ENCODE measurements around the gene TMED9. TPM values are rescaled to one million over a fixed set of nuclear protein-coding genes. Genes with fewer than 3 reads are reported as not detected.
"Not testable (repeated sequence)": the region's sequence is repeated elsewhere in the genome, so short reads cannot be mapped to it uniquely, and the experiment has no call there.

TMED9 gene
- total RNA-seq, 1 donor from 2014 or later = 271 TPM

DNA sequence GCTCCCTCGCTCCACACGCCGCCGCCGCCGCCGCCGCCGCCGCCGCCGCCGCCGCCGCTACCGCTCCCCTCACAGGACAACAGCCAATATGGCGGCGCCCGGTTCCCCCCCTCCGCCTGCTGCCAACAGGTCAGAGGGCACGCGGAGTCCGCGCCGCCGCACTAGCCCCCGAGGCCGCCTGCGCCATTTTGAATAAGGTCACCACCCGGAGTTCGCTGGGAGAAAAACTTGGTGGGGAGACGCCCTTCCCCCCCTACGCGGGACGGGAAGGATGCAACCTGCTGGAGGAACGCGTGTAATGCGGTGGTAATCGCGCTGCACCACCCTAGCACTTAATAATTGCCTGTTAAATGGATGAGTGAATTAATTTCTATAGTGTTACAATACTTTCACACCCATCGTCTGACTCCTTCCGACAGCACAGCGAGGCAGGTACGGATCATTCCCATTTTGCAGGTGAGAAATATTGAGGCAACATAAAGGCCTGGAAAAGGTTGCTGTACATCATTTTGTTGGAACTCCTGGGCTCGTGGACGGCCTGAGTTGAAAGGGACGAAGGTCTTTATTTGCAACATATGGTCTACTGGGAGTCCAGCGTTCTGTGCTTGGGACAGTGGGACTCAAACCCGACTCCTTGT, 37.4 kb upstream of the TMED9 start, which contains the start of gene FAM193B:
Gene FAM193B, minus strand, starts transcription at position 90 of the 638 bp plus-strand sequence. CDS start 105 bp downstream, outside the sequence.
- peak within 1 kb of the TSS; percentile 93 for H3K4me3 Mint-ChIP-seq (ENCODE audit: unreplicated experiment)
- no peak within 1 kb of the TSS for H3K27ac Mint-ChIP-seq (ENCODE audit: unreplicated experiment)
- peaks cover 8% of the 10 kb centered on the region for H3K36me3 Mint-ChIP-seq (ENCODE audit: low read depth, unreplicated experiment)
- peaks cover 16% of the 10 kb centered on the region for H3K4me1 Mint-ChIP-seq (ENCODE audit: unreplicated experiment)
- TF ChIP-seq, protein P1, sequence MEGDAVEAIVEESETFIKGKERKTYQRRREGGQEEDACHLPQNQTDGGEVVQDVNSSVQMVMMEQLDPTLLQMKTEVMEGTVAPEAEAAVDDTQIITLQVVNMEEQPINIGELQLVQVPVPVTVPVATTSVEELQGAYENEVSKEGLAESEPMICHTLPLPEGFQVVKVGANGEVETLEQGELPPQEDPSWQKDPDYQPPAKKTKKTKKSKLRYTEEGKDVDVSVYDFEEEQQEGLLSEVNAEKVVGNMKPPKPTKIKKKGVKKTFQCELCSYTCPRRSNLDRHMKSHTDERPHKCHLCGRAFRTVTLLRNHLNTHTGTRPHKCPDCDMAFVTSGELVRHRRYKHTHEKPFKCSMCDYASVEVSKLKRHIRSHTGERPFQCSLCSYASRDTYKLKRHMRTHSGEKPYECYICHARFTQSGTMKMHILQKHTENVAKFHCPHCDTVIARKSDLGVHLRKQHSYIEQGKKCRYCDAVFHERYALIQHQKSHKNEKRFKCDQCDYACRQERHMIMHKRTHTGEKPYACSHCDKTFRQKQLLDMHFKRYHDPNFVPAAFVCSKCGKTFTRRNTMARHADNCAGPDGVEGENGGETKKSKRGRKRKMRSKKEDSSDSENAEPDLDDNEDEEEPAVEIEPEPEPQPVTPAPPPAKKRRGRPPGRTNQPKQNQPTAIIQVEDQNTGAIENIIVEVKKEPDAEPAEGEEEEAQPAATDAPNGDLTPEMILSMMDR (IDR thresholded peaks at IDR 0.05; ENCODE audit: unreplicated experiment) = peak; percentile 17
- no peaks in the 10 kb centered on the region for H3K9me3 Mint-ChIP-seq (ENCODE audit: unreplicated experiment)
- peak; percentile 96 for DNase-seq (ENCODE audit: low spot score)
- peaks cover 11% of the 10 kb centered on the region for H3K27me3 Mint-ChIP-seq (ENCODE audit: unreplicated experiment)

DNA sequence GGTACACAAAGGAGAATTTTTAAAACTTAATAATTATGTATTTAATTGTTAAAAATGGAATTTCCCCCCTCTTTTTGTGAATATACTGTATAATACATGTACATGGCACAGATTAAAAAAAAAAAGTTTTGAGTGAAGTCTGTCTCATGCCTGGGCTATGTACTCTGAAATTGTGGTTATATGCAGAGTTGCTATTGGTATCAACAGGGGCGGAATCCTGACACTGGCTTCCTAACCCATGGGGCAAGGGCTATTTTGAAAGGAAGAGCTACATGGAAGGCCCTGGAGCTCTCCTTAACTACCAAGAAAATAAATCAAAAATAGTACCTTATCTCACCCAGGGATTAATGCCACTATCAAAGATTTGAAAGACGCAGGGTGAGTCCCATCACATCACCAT, 36.8 kb upstream of the TMED9 start:
- Mint-ChIP-seq H3K27ac (ENCODE audit: unreplicated experiment) (no peak overlapping the region), H3K9me3 (ENCODE audit: unreplicated experiment) (no peaks in the 10 kb centered on the region), H3K36me3 (ENCODE audit: low read depth, unreplicated experiment) (peaks cover 8% of the 10 kb centered on the region), H3K27me3 (ENCODE audit: unreplicated experiment) (peaks cover 11% of the 10 kb centered on the region), H3K4me1 (ENCODE audit: unreplicated experiment) (peaks cover 16% of the 10 kb centered on the region), H3K4me3 (ENCODE audit: unreplicated experiment) (peak overlapping the region; percentile 80)
- TF ChIP-seq, protein P1 (IDR thresholded peaks at IDR 0.05; ENCODE audit: unreplicated experiment) = no peak
- DNase-seq (ENCODE audit: low spot score) = no peak

DNA sequence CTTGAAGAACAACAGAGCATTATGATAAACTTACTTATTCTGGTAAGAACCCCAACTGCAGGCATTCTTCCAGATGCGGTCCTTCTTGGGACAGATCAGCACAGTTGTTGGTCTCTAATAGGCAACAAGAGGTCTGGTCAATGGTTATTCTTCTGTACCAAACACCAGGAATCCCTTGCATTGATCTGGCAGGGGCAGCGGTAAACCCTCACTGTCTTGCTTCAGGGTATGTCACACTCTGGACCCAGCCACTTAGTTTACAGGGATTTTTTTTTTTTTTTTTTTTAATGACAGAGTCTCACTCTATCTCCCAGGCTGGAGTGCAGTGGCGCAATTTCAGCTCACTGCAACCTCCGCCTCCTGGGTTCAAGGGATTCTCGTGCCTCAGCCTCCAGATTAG, 36.3 kb upstream of the TMED9 start:
- Mint-ChIP-seq H3K27me3 (ENCODE audit: unreplicated experiment) (peaks cover 11% of the 10 kb centered on the region), H3K4me3 (ENCODE audit: unreplicated experiment) (no peak overlapping the region), H3K4me1 (ENCODE audit: unreplicated experiment) (peaks cover 16% of the 10 kb centered on the region), H3K27ac (ENCODE audit: unreplicated experiment) (no peak overlapping the region), H3K9me3 (ENCODE audit: unreplicated experiment) (no peaks in the 10 kb centered on the region), H3K36me3 (ENCODE audit: low read depth, unreplicated experiment) (peaks cover 8% of the 10 kb centered on the region)
- no peak for DNase-seq (ENCODE audit: low spot score)
- TF ChIP-seq, protein P1 (IDR thresholded peaks at IDR 0.05; ENCODE audit: unreplicated experiment) = no peak

DNA sequence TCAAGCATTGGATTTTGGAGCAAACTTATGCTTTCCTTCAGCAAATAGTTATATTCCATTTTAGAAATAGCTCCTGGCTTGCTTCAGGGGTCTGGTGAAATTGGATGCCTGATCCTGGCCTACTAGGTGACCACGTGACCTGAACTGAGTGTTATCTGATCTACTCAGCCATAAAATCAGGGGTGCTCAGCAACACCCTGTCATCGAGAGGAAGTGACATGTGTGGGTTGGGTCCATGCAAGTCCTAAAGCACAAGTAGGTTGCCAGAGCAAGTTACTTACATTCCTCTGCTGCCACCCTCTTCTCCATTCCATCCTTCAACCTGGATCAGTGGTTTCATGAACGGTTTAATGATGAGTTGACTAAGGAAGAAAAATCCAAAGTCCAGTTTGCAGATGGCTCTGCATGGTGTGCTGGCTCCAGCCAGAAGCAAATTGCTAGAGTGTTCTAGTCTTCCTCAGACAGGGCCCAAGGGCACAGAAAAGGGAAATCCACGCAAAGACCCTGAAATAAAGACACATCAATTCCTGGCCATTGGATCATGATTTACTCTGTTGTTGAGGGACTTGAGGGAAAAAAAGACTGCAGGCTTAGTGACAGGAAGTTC, 34.9 kb upstream of the TMED9 start:
- H3K4me3 Mint-ChIP-seq (ENCODE audit: unreplicated experiment) = no peak overlapping the region
- no peak overlapping the region for H3K27ac Mint-ChIP-seq (ENCODE audit: unreplicated experiment)
- peaks cover 11% of the 10 kb centered on the region for H3K27me3 Mint-ChIP-seq (ENCODE audit: unreplicated experiment)
- H3K36me3 Mint-ChIP-seq (ENCODE audit: low read depth, unreplicated experiment) = peaks cover 14% of the 10 kb centered on the region
- peaks cover 14% of the 10 kb centered on the region for H3K4me1 Mint-ChIP-seq (ENCODE audit: unreplicated experiment)
- H3K9me3 Mint-ChIP-seq (ENCODE audit: unreplicated experiment) = no peaks in the 10 kb centered on the region
- DNase-seq (ENCODE audit: low spot score) = no peak
- TF ChIP-seq, protein P1 (IDR thresholded peaks at IDR 0.05; ENCODE audit: unreplicated experiment) = no peak

DNA sequence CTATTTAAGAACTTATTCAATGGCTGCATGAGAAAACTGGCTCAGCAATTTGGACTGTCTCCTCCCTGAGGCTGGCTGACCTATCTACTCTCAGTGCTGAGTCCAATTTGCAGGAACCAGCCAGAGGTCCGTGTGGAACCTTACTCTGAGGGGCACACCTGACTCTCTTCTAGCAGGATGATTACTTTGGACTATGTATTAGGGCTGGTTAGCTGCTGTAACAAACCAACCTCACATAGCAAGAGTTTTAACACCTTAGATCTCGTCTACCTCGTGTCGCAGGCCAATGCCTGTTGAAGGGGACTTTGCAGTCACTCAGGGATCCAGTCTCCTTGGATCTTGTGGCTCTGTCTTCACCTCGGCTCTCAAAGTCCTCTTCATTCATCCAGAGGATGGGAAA, 34.2 kb upstream of the TMED9 start:
- H3K4me3 Mint-ChIP-seq (ENCODE audit: unreplicated experiment) = no peak overlapping the region
- H3K27ac Mint-ChIP-seq (ENCODE audit: unreplicated experiment) = no peak overlapping the region
- TF ChIP-seq, protein P1 (IDR thresholded peaks at IDR 0.05; ENCODE audit: unreplicated experiment) = no peak
- peaks cover 12% of the 10 kb centered on the region for H3K4me1 Mint-ChIP-seq (ENCODE audit: unreplicated experiment)
- DNase-seq (ENCODE audit: low spot score) = no peak
- no peaks in the 10 kb centered on the region for H3K9me3 Mint-ChIP-seq (ENCODE audit: unreplicated experiment)
- H3K27me3 Mint-ChIP-seq (ENCODE audit: unreplicated experiment) = peaks cover 5% of the 10 kb centered on the region
- peaks cover 12% of the 10 kb centered on the region for H3K36me3 Mint-ChIP-seq (ENCODE audit: low read depth, unreplicated experiment)

DNA sequence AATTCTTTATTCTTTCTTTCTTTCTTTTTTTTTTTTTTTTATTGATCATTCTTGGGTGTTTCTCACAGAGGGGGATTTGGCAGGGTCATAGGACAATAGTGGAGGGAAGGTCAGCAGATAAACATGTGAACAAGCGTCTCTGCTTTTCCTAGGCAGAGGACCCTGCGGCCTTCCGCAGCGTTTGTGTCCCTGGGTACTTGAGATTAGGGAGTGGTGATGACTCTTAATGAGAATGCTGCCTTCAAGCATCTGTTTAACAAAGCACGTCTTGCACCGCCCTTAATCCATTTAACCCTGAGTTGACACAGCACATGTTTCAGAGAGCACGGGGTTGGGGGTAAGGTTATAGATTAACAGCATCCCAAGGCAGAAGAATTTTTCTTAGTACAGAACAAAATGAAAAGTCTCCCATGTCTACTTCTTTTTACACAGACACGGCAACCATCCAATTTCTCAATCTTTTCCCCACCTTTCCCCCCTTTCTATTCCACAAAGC, 32.5 kb upstream of the TMED9 start:
- H3K36me3 Mint-ChIP-seq (ENCODE audit: low read depth, unreplicated experiment) = peaks cover 11% of the 10 kb centered on the region
- H3K9me3 Mint-ChIP-seq (ENCODE audit: unreplicated experiment); H3K27ac Mint-ChIP-seq (ENCODE audit: unreplicated experiment); H3K27me3 Mint-ChIP-seq (ENCODE audit: unreplicated experiment); H3K4me3 Mint-ChIP-seq (ENCODE audit: unreplicated experiment); DNase-seq (ENCODE audit: low spot score); H3K4me1 Mint-ChIP-seq (ENCODE audit: unreplicated experiment): not testable (repeated sequence)
